HepG2 (cell line): ENCODE results near the gene GJA3. TPM values are rescaled to one million over a fixed set of nuclear protein-coding genes. Genes with fewer than 3 reads are reported as not detected.

Experiments used
- ATAC-seq: fragments of 200-7000 bp; cut with Tn5 transposase; 3 replicates; pipeline ENCODE4 v1.9.1; 2020; ENCODE audit warnings: mild to moderate bottlenecking, moderate library complexity
- BruUV-seq: library from RNA; stranded (reverse); fragments of 400-500 nt; replicated peaks from 2 replicates; lab custom pipeline; 2021; lab: Mats Ljungman, UMichigan
- CTCF ChIA-PET: fragments of 300-600 bp; formaldehyde crosslinking; extraction: SDS; loops from one replicate; lab custom pipeline; 2021; ENCODE audit warnings: low total read pairs, inconsistent platforms, low intra/inter-chr PET ratio; lab: Yijun Ruan, JAX
- POLR2A ChIA-PET: fragments of 350-600 bp; sonication (Branson Sonifier 250); formaldehyde crosslinking; loops from one replicate; lab custom pipeline; 2020; ENCODE audit warnings: antibody characterized with exemption, inconsistent platforms; lab: Yijun Ruan, JAX
- DNase-seq: peaks from one replicate; pipeline ENCODE4 v3.0.0-alpha.2; 2015; ENCODE audit warnings: low spot score
- FAIRE-seq: peaks from 3 replicates; lab custom pipeline; 2011; peaks lifted over from hg19 to GRCh38; lab: Jason Lieb, UNC
- H2AFZ ChIP-seq: one replicate; pipeline ENCODE4 v1.6.1; 2011; ENCODE audit warnings: low read length, inconsistent platforms
- H3K27ac ChIP-seq: fragments of 300-600 bp; 3 replicates; pipeline ENCODE4 v1.8.0; 2011; ENCODE audit warnings: mixed run types, mild to moderate bottlenecking, mixed read lengths, low read length, inconsistent platforms; ENCODE audit not compliant: insufficient read depth; ENCODE audit errors: extremely low read length
- H3K27me3 ChIP-seq, 2 experiments: fragments of 200-600 bp in 1 of 2; 2 replicates in 1 of 2; 3 replicates in 1 of 2; pipeline versions ENCODE4 v1.6.0 to v1.8.0; 2011; ENCODE audit warnings: low read length in 2 of 2, mild to moderate bottlenecking in 2 of 2, moderate library complexity in 2 of 2, inconsistent platforms in 1 of 2; ENCODE audit not compliant: insufficient read depth in 2 of 2, control insufficient read depth in 1 of 2
- H3K36me3 ChIP-seq, 2 experiments: fragments of 200-600 bp in 1 of 2; replicated peaks in 1 of 2; 2 replicates in 1 of 2; 3 replicates in 1 of 2; pipeline versions ENCODE4 v1.5.1 to v1.8.0; 2011; ENCODE audit warnings: low read length in 2 of 2, inconsistent platforms in 1 of 2; ENCODE audit not compliant: insufficient read depth in 2 of 2, control insufficient read depth in 1 of 2
- H3K4me1 ChIP-seq: 2 replicates; pipeline ENCODE4 v1.5.1; 2012; ENCODE audit warnings: low read length, inconsistent platforms; ENCODE audit not compliant: insufficient read depth
- H3K4me2 ChIP-seq: 2 replicates; pipeline ENCODE4 v1.6.0; 2011; ENCODE audit warnings: low read depth, low read length, inconsistent platforms
- H3K4me3 ChIP-seq, 3 experiments: fragments of 200-600 bp in 1 of 3; sonication (generic), shearing (Covaris generic) in 1 of 3; replicated peaks in 1 of 3; 2 replicates each; pipeline ENCODE4 v1.5.1; 2011 to 2016; ENCODE audit warnings: low read length in 3 of 3, inconsistent platforms in 2 of 3, low read depth in 2 of 3, mild to moderate bottlenecking in 2 of 3, control low read depth in 1 of 3, mixed read lengths in 1 of 3; ENCODE audit not compliant: insufficient read depth in 1 of 3
- H3K79me2 ChIP-seq: one replicate; pipeline ENCODE4 v1.6.1; 2011; ENCODE audit warnings: low read length, inconsistent platforms; ENCODE audit not compliant: insufficient read depth
- H3K9ac ChIP-seq: 2 replicates; pipeline ENCODE4 v1.6.0; 2011; ENCODE audit warnings: mild to moderate bottlenecking, low read depth, low read length, inconsistent platforms; ENCODE audit not compliant: insufficient read depth
- H3K9me3 ChIP-seq: 2 replicates; pipeline ENCODE4 v1.5.1; 2012; ENCODE audit warnings: mild to moderate bottlenecking, low read length
- H4K20me1 ChIP-seq: 2 replicates; pipeline ENCODE4 v1.6.0; 2011; ENCODE audit warnings: inconsistent platforms, mild to moderate bottlenecking, low read length, moderate library complexity; ENCODE audit not compliant: insufficient read depth
- ATF3 ChIP-seq: sonication (generic); formaldehyde crosslinking; IDR thresholded peaks from 2 replicates; pipeline ENCODE4 v1.4.0; 2020; ENCODE audit warnings: missing genetic modification reagents
- CC2D1A ChIP-seq: sonication (generic); formaldehyde crosslinking; IDR thresholded peaks from 2 replicates; pipeline ENCODE4 v1.8.1; 2023; ENCODE audit warnings: mild to moderate bottlenecking, missing genetic modification reagents
- ELF4 ChIP-seq: sonication (generic); formaldehyde crosslinking; IDR thresholded peaks from 2 replicates; pipeline ENCODE4 v1.5.0; 2020; ENCODE audit warnings: missing genetic modification reagents, mild to moderate bottlenecking, moderate library complexity, borderline replicate concordance
- MBD4 ChIP-seq: IDR thresholded peaks from 2 replicates; pipeline ENCODE4 v1.6.1; 2012; ENCODE audit warnings: low read length, inconsistent platforms, borderline replicate concordance
- NFE2 ChIP-seq: sonication (generic); formaldehyde crosslinking; IDR thresholded peaks from 2 replicates; pipeline ENCODE4 v1.4.0; 2020; ENCODE audit warnings: missing genetic modification reagents
- NR2F2 ChIP-seq: IDR thresholded peaks from 2 replicates; pipeline ENCODE4 v1.6.1; 2012; ENCODE audit warnings: low read depth, inconsistent platforms, borderline replicate concordance
- PAXIP1 ChIP-seq: sonication (generic); formaldehyde crosslinking; conservative IDR thresholded peaks from 2 replicates; pipeline ENCODE4 v1.4.0; 2020; ENCODE audit warnings: mild to moderate bottlenecking, missing genetic modification reagents, moderate library complexity
- PBX2 ChIP-seq: IDR thresholded peaks from 2 replicates; pipeline ENCODE4 v1.6.1; 2016; ENCODE audit warnings: control low read depth
- RFX5 ChIP-seq: IDR thresholded peaks from 2 replicates; pipeline ENCODE4 v1.6.1; 2011; ENCODE audit warnings: low read depth, low read length, improper control_type of control experiment
- SETDB1 ChIP-seq: sonication (generic); formaldehyde crosslinking; IDR thresholded peaks from 2 replicates; pipeline ENCODE4 v1.5.1; 2020; ENCODE audit warnings: missing genetic modification reagents, mild to moderate bottlenecking, borderline replicate concordance
- THRA ChIP-seq: sonication (generic); formaldehyde crosslinking; IDR thresholded peaks from 2 replicates; pipeline ENCODE4 v1.4.0; 2020; ENCODE audit warnings: missing genetic modification reagents, borderline replicate concordance
- ZNF263 ChIP-seq: sonication (generic); formaldehyde crosslinking; IDR thresholded peaks from 2 replicates; pipeline ENCODE4 v1.4.0; 2020; ENCODE audit warnings: missing genetic modification reagents
- ZNF547 ChIP-seq: sonication (generic); formaldehyde crosslinking; IDR thresholded peaks from 2 replicates; pipeline ENCODE4 v1.5.1; 2020; ENCODE audit warnings: mild to moderate bottlenecking, missing genetic modification reagents
- ZNF557 ChIP-seq: sonication (generic); formaldehyde crosslinking; IDR thresholded peaks from 2 replicates; pipeline ENCODE4 v1.4.0; 2020; ENCODE audit warnings: missing genetic modification reagents
- ZNF572 ChIP-seq: sonication (generic); formaldehyde crosslinking; IDR thresholded peaks from 2 replicates; pipeline ENCODE4 v1.5.1; 2020; ENCODE audit warnings: mild to moderate bottlenecking, missing genetic modification reagents
- ZSCAN30 ChIP-seq: sonication (generic); formaldehyde crosslinking; IDR thresholded peaks from 2 replicates; pipeline ENCODE4 v1.5.0; 2020; ENCODE audit warnings: mild to moderate bottlenecking, missing genetic modification reagents
- ZUFSP ChIP-seq: sonication (generic); formaldehyde crosslinking; IDR thresholded peaks from 2 replicates; pipeline ENCODE4 v1.9.0; 2021; ENCODE audit warnings: missing genetic modification reagents, mild to moderate bottlenecking, borderline replicate concordance
- WGBS: methylation state at CpG from one replicate; pipeline ENCODE4 v1.1.6; 2017; ENCODE audit warnings: low lambda C conversion rate; 5-methylcytosine and 5-hydroxymethylcytosine counted together
- in situ Hi-C: cut with HindIII; loops from 2 replicates; pipeline ENCODE4 v1.10.0; 2017; ENCODE audit warnings: low pct_unique_long_range_greater_than_20kb; ENCODE audit not compliant: extremely low pct_ligation_motif_present
- intact Hi-C: fragments of 100-400 bp; cut with micrococcal nuclease; formaldehyde crosslinking; loops from one replicate; pipeline ENCODE4 v1.10.0; 2022; ENCODE audit not compliant: unreplicated experiment
- polyA plus RNA-seq, 8 experiments: library from polyadenylated mRNA; depleted of rRNA in 3 of 8; stranded (reverse) in 7 of 8; unstranded in 1 of 8; fragments of >200 nt; fragmentation: Illumina TruSeq in 4 of 8; extraction: Trizol in 4 of 8; gene quantifications; 2 replicates each; pipeline versions ENCODE4 v1.2.1 to v1.2.3, GENCODE V29; 2011 to 2016; ENCODE audit warnings: low read depth in 4 of 8, missing spikeins in 1 of 8, mixed read lengths in 1 of 8; ENCODE audit not compliant: insufficient read depth in 1 of 8
- total RNA-seq, 5 experiments: library from RNA; depleted of rRNA; stranded (reverse); fragments of >200 nt; fragmentation: Illumina TruSeq; extraction: Trizol; gene quantifications; 2 replicates each; pipeline ENCODE4 v1.2.3, GENCODE V29; 2016; ENCODE audit warnings: low read depth in 1 of 5

The GJA3 gene
- total and polyA plus RNA-seq, 2 of the 13 experiments (the other 11 are each of a cell fraction or from before 2014, with no cell fraction given), result 0.04 TPM

- FAIRE-seq (no peak), DNase-seq (peak; percentile 9), ATAC-seq (peak; percentile 12)
- Histone ChIP-seq H3K9ac (peak overlapping the region; percentile 86), H3K27me3 (no peaks in the 10 kb centered on the region), H2AFZ (no peak overlapping the region), H3K9me3 (no peaks in the 10 kb centered on the region), H3K36me3 (no peaks in the 10 kb centered on the region), H3K4me3 (peak overlapping the region; percentile 74 to 83 (median 79); a peak in 5 of 6 replicates), H3K79me2 (no peaks in the 10 kb centered on the region), H4K20me1 (no peaks in the 10 kb centered on the region), H3K4me2 (peak overlapping the region; percentile 88), H3K4me1 (peaks cover 34% of the 10 kb centered on the region), H3K27ac (peak overlapping the region; percentile 96)
- CTCF ChIA-PET, result no interaction called here
- intact Hi-C loops (no loop called here), in situ Hi-C loops (no loop called here)
- POLR2A ChIA-PET, result interaction anchor here (0.7 to 1.5 kb wide), 4 partner anchors 9 to 55 kb away, joined by 3 to 7 read pairs (median 4); no protein-coding TSS in a partner anchor
- 0% methylated on average over 6 of the region's 6 CpGs for WGBS
- no TSS peak for BruUV-seq
- TF ChIP-seq ZSCAN30 (CRISPR knock-in tag) (0 out of 2 replicates have a peak, but pooled peaks have one; percentile 12), NFE2 (CRISPR knock-in tag) (no peak), ZNF572 (CRISPR knock-in tag) (no peak), MBD4 (no peak), ELF4 (CRISPR knock-in tag) (no peak), PBX2 (CRISPR knock-in tag) (no peak), ZNF557 (CRISPR knock-in tag) (no peak), SETDB1 (CRISPR knock-in tag) (no peak), RFX5 (no peak), PAXIP1 (CRISPR knock-in tag) (no peak), NR2F2 (no peak), ATF3 (no peak), THRA (CRISPR knock-in tag) (no peak), CC2D1A (CRISPR knock-in tag) (no peak), ZNF547 (CRISPR knock-in tag) (no peak), ZNF263 (CRISPR knock-in tag) (no peak), ZUFSP (CRISPR knock-in tag) (no peak)
Measured at GRCh38 chr13:20127262-20127561, 33.6 kb downstream of the GJA3 start.
